Right cardiac atrium (tissue), 5 donors: ENCODE results near the gene CDH22. TPM values are rescaled to one million over a fixed set of nuclear protein-coding genes. Genes with fewer than 3 reads are reported as not detected.

Experiments
- ATAC-seq, 2 donors: fragments of 200-7000 bp; cut with Tn5 transposase; one replicate each; pipeline versions ENCODE4 v1.8.0 to v1.9.1; 2020; ENCODE audit warnings: moderate library complexity in 2 of 2, mild to moderate bottlenecking in 1 of 2
- DNase-seq, 3 donors: peaks; one replicate each; pipeline ENCODE4 v3.0.0-alpha.2; 2020
- H3K27ac ChIP-seq: one replicate; pipeline ENCODE4 v1.5.1; 2013; ENCODE audit warnings: mild to moderate bottlenecking, low read length, control low read depth, moderate library complexity
- H3K27me3 ChIP-seq: one replicate; pipeline ENCODE4 v1.6.1; 2013; ENCODE audit not compliant: control insufficient read depth, insufficient read depth
- H3K4me1 ChIP-seq: one replicate; pipeline ENCODE4 v1.6.1; 2013; ENCODE audit warnings: low read length; ENCODE audit not compliant: control insufficient read depth, insufficient read depth
- H3K4me3 ChIP-seq: one replicate; pipeline ENCODE4 v1.5.1; 2013; ENCODE audit warnings: low read length, control low read depth
- H3K9me3 ChIP-seq: one replicate; pipeline ENCODE4 v1.6.1; 2013; ENCODE audit warnings: low read length; ENCODE audit not compliant: control insufficient read depth
- WGBS: extraction: QIAGEN DNeasy Blood & Tissue Kit; methylation state at CpG from one replicate; pipeline ENCODE4 v1.1.7; 2013; 5-methylcytosine and 5-hydroxymethylcytosine counted together
- intact Hi-C, 4 donors: fragments of 100-400 bp; cut with DNase I; formaldehyde crosslinking; loops; one replicate each; pipeline versions ENCODE4 v1.11.0 to v1.14.0; 2022 to 2023
- polyA plus RNA-seq: library from polyadenylated mRNA; stranded (reverse); fragments of 200-250 nt; gene quantifications from one replicate; pipeline ENCODE4 v1.2.3, GENCODE V29; 2013
- total RNA-seq, 4 donors: library from RNA; stranded (reverse); fragmentation: NEBNext Ultra II Directional; extraction: Animal tissue kit (Norgen Biotek cat#: 25700); gene quantifications; one replicate each; pipeline ENCODE4 v1.2.1, GENCODE V29; 2021
- donor health status: healthy with polysubstance abuse.
- donor health status: DM: no; HTN: yes; CAD: no.
- donor health status: DM: no; HTN: no; CAD: no.
- donor health status: DM: no; HTN: yes; CAD: no; lungs with severe emphysema.
- donor health status: DM: yes; HTN: yes; CAD: no.

Gene CDH22
- total and polyA plus RNA-seq, 5 donors, result 1.6 to 7.0 (median 4.0) TPM

DNA sequence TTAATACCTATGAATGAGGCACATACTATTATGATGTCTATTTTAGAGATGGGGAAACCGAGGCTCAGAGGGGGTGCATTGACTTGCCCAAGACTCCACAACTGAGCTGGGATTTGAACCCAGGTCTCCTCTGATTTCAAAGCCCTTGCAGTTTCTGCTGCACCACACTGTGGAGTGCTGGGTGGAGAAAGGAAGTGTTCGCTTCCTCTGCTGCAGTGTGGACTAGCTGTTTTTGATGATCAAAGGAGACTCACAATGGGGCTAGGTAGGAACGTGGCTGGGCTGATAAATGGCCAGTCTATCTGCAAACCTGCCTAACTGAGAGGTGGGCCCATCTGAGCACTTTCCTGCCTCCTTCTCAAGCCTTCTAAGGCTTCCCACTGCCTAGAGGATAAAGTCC is 102.9 kb downstream of the CDH22 start:
- ATAC-seq (no peak), DNase-seq (no peak)
- WGBS, result 50% methylated on average over 3 of the region's 3 CpGs
- intact Hi-C loops, result no loop called here
- peaks cover 4% of the 10 kb centered on the region for H3K4me1 ChIP-seq
- no peak overlapping the region for H3K27ac ChIP-seq
- H3K27me3 ChIP-seq, result no peaks in the 10 kb centered on the region
- H3K4me3 ChIP-seq, result no peak overlapping the region
- H3K9me3 ChIP-seq, result no peaks in the 10 kb centered on the region

DNA sequence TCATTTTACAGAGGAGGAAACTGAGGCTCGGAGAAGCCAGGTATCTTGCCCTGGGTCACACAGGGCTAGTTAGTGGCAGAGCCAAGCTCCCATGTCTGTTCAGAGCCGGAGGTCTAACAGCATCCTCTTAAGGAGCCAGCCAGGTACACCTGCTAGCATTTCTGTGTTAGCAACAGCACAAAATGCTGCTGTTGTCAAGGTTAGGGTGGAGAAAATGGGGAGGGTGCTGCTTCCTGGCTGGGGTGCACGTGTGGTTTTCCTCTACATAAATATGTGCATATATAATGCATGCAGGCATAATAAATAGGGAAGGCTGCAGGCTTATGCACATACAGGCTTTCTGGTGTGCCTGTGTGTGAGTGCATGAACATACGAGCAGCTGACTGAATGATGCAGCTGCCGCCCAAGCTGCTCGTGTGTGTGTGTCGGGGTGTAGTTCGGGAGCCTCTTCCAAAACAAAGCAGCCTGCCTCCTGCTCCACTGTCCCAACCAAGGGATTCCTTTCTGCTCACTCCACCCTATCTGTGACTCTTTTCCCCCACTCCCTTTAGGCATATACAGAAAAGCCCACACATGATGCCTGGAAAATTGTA is 103.6 kb downstream of the CDH22 start:
- Histone ChIP-seq H3K4me1 (peaks cover 4% of the 10 kb centered on the region), H3K9me3 (no peaks in the 10 kb centered on the region), H3K27me3 (no peaks in the 10 kb centered on the region), H3K4me3 (no peak overlapping the region), H3K27ac (no peak overlapping the region)
- DNase-seq (peak in 1 of 3 donors; percentile 29), ATAC-seq (no peak)
- intact Hi-C loops, result no loop called here
- WGBS, result 43% methylated on average over 8 of the region's 8 CpGs

- ATAC-seq (no peak), DNase-seq (peak in 1 of 3 donors; percentile 31)
- Histone ChIP-seq H3K4me1 (peaks cover 7% of the 10 kb centered on the region), H3K4me3 (no peak overlapping the region), H3K9me3 (no peaks in the 10 kb centered on the region), H3K27ac (no peak overlapping the region), H3K27me3 (no peaks in the 10 kb centered on the region)
- WGBS, result 70% methylated on average over 3 of the region's 3 CpGs
- intact Hi-C loops, result no loop called here
These were observed 104.8 kb downstream of the CDH22 start for GRCh38 chr20:46203510-46203837.

GRCh38 chr20:46202766-46203509 is 105.4 kb downstream of the CDH22 start:
- no peak overlapping the region for H3K4me3 ChIP-seq
- DNase-seq (peak; percentile 64 to 85 (median 85)), ATAC-seq (peak; percentile 37 to 49)
- intact Hi-C loops, result no loop called here
- H3K27me3 ChIP-seq, result no peaks in the 10 kb centered on the region
- WGBS, result 30% methylated on average over 11 of the region's 11 CpGs
- H3K9me3 ChIP-seq, result no peaks in the 10 kb centered on the region
- H3K4me1 ChIP-seq, result peaks cover 7% of the 10 kb centered on the region
- H3K27ac ChIP-seq, result no peak overlapping the region

- Histone ChIP-seq H3K27me3 (no peaks in the 10 kb centered on the region), H3K4me1 (peaks cover 3% of the 10 kb centered on the region), H3K27ac (no peak overlapping the region), H3K4me3 (no peak overlapping the region), H3K9me3 (no peaks in the 10 kb centered on the region)
- WGBS, result 28% methylated on average over 55 of the region's 55 CpGs
- intact Hi-C loops, result no loop called here
- DNase-seq, result peak; percentile 57 to 86 (median 81)
- ATAC-seq, result peak; percentile 65 to 78
These were observed 107.4 kb downstream of the CDH22 start for GRCh38 chr20:46200582-46201570.

GRCh38 chr20:46199198-46199597 is 109.1 kb downstream of the CDH22 start:
- 16% methylated on average over 21 of the region's 21 CpGs for WGBS
- no peaks in the 10 kb centered on the region for H3K27me3 ChIP-seq
- H3K4me1 ChIP-seq, result peaks cover 3% of the 10 kb centered on the region
- no peaks in the 10 kb centered on the region for H3K9me3 ChIP-seq
- no peak overlapping the region for H3K27ac ChIP-seq
- peak in 2 of 3 donors; percentile 72 to 73 for DNase-seq
- H3K4me3 ChIP-seq, result no peak overlapping the region
- peak in 1 of 2 donors; percentile 47 for ATAC-seq
- intact Hi-C loops, result no loop called here

DNA sequence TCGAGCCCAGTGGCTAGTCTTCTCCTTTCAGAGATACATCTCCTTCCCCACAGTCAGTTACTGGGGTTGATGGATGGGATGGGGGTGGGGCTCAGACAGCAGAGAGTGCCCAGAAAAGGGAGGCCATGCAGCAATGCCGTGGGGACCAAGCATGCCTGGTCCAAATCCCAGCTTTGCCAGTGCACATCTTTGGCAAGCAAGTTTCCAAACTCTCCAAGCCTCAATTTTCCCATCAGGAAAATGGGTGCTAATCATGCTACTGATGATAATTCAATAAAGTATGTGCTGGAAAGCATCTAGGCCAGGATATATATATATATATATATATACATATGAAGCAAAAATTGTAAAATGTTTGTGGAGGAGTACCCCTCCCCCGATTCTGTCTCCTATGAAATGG is 111.3 kb downstream of the CDH22 start:
- DNase-seq, result no peak
- H3K4me3 ChIP-seq, result no peak overlapping the region
- H3K27ac ChIP-seq, result no peak overlapping the region
- ATAC-seq, result no peak
- WGBS, result 60% methylated on average over 3 of the region's 3 CpGs
- H3K9me3 ChIP-seq, result no peaks in the 10 kb centered on the region
- H3K27me3 ChIP-seq, result no peaks in the 10 kb centered on the region
- H3K4me1 ChIP-seq, result peaks cover 3% of the 10 kb centered on the region
- intact Hi-C loops, result no loop called here

GRCh38 chr20:46195264-46196036 is 112.8 kb downstream of the CDH22 start:
- Histone ChIP-seq H3K27ac (no peak overlapping the region), H3K27me3 (no peaks in the 10 kb centered on the region), H3K4me1 (peaks cover 3% of the 10 kb centered on the region), H3K4me3 (no peak overlapping the region), H3K9me3 (no peaks in the 10 kb centered on the region)
- 50% methylated on average over 17 of the region's 17 CpGs for WGBS
- ATAC-seq (no peak), DNase-seq (no peak)
- intact Hi-C loops, result no loop called here

GRCh38 chr20:46194409-46194808 is 113.9 kb downstream of the CDH22 start:
- DNase-seq, result no peak
- H3K9me3 ChIP-seq, result no peaks in the 10 kb centered on the region
- ATAC-seq, result no peak
- no peaks in the 10 kb centered on the region for H3K27me3 ChIP-seq
- H3K27ac ChIP-seq, result no peak overlapping the region
- WGBS, result 87% methylated on average over 4 of the region's 4 CpGs
- H3K4me1 ChIP-seq, result peaks cover 3% of the 10 kb centered on the region
- no peak overlapping the region for H3K4me3 ChIP-seq
- intact Hi-C loops, result no loop called here

GRCh38 chr20:46192376-46192944 is 115.8 kb downstream of the CDH22 start:
- no peak overlapping the region for H3K4me3 ChIP-seq
- no peaks in the 10 kb centered on the region for H3K9me3 ChIP-seq
- no peak for ATAC-seq
- intact Hi-C loops, result no loop called here
- H3K27ac ChIP-seq, result no peak overlapping the region
- no peak for DNase-seq
- 8% methylated on average over 6 of the region's 6 CpGs for WGBS
- H3K4me1 ChIP-seq, result no peaks in the 10 kb centered on the region
- no peaks in the 10 kb centered on the region for H3K27me3 ChIP-seq
